Neuronal stem cell (in vitro differentiated cells): Measurements from ENCODE around the gene HMG20B.

Experiments used
- DNase-seq: peaks from one replicate; pipeline ENCODE4 v3.0.0-alpha.2; 2013; ENCODE audit warnings: low spot score
- H2AFZ ChIP-seq: one replicate; pipeline ENCODE4 v1.6.1; 2013; ENCODE audit warnings: mild to moderate bottlenecking, low read length, inconsistent platforms
- H2AK5ac ChIP-seq: 2 replicates; pipeline ENCODE4 v1.6.1; 2013; ENCODE audit warnings: low read depth, mild to moderate bottlenecking, inconsistent platforms, low read length, moderate library complexity, mixed read lengths
- H2BK120ac ChIP-seq: 2 replicates; pipeline ENCODE4 v1.6.1; 2013; ENCODE audit warnings: low read depth, mild to moderate bottlenecking, inconsistent platforms, low read length, moderate library complexity, mixed read lengths
- H2BK12ac ChIP-seq: one replicate; pipeline ENCODE4 v1.6.1; 2013; ENCODE audit warnings: low read length, inconsistent platforms
- H2BK15ac ChIP-seq: 2 replicates; pipeline ENCODE4 v1.6.1; 2013; ENCODE audit warnings: mild to moderate bottlenecking, low read length, inconsistent platforms, mixed read lengths
- H2BK5ac ChIP-seq: one replicate; pipeline ENCODE4 v1.6.1; 2013; ENCODE audit warnings: inconsistent platforms, mild to moderate bottlenecking, low read length, moderate library complexity
- H3K14ac ChIP-seq: one replicate; pipeline ENCODE4 v1.6.1; 2013; ENCODE audit warnings: low read length, inconsistent platforms
- H3K18ac ChIP-seq: 2 replicates; pipeline ENCODE4 v1.6.1; 2013; ENCODE audit warnings: low read length, inconsistent platforms
- H3K23ac ChIP-seq: 2 replicates; pipeline ENCODE4 v1.6.1; 2013; ENCODE audit warnings: low read depth, mild to moderate bottlenecking, mixed read lengths, low read length, inconsistent platforms; ENCODE audit not compliant: poor library complexity
- H3K27ac ChIP-seq: replicated peaks from 3 replicates; pipeline ENCODE4 v1.5.1; 2013; ENCODE audit warnings: low read length, inconsistent platforms
- H3K27me3 ChIP-seq, 3 experiments: 2 replicates each; pipeline ENCODE4 v1.6.1; 2013; ENCODE audit warnings: low read length in 3 of 3, mild to moderate bottlenecking in 2 of 3, inconsistent platforms in 1 of 3, low read depth in 1 of 3, mixed read lengths in 1 of 3, moderate library complexity in 1 of 3; ENCODE audit not compliant: control insufficient read depth in 3 of 3, insufficient read depth in 3 of 3
- H3K36me3 ChIP-seq, 2 donors: replicated peaks in 1 of 2; 2 replicates each; pipeline ENCODE4 v1.6.1; 2013; ENCODE audit warnings: low read length in 2 of 2; ENCODE audit not compliant: control insufficient read depth in 2 of 2, insufficient read depth in 2 of 2
- H3K4ac ChIP-seq: 2 replicates; pipeline ENCODE4 v1.6.1; 2013; ENCODE audit warnings: inconsistent platforms, mild to moderate bottlenecking, low read length, moderate library complexity
- H3K4me1 ChIP-seq, 2 donors: 1 replicate in 1 of 2; 2 replicates in 1 of 2; pipeline ENCODE4 v1.6.1; 2013; ENCODE audit warnings: low read length in 2 of 2, low read depth in 1 of 2; ENCODE audit not compliant: control insufficient read depth in 2 of 2, insufficient read depth in 1 of 2
- H3K4me2 ChIP-seq: one replicate; pipeline ENCODE4 v1.6.1; 2013; ENCODE audit warnings: mild to moderate bottlenecking, low read length, inconsistent platforms; ENCODE audit not compliant: insufficient read depth, poor library complexity, severe bottlenecking
- H3K4me3 ChIP-seq, 2 donors: 2 replicates each; pipeline ENCODE4 v1.5.1; 2013; ENCODE audit warnings: low read length in 2 of 2, mild to moderate bottlenecking in 2 of 2, inconsistent platforms in 1 of 2, moderate library complexity in 1 of 2
- H3K79me1 ChIP-seq: one replicate; pipeline ENCODE4 v1.6.1; 2013; ENCODE audit warnings: low read depth, mild to moderate bottlenecking, inconsistent platforms, low read length, moderate library complexity
- H3K9ac ChIP-seq: one replicate; pipeline ENCODE4 v1.6.1; 2013; ENCODE audit warnings: mild to moderate bottlenecking, low read depth, low read length, inconsistent platforms; ENCODE audit not compliant: poor library complexity
- H3K9me3 ChIP-seq, 2 donors: replicated peaks in 1 of 2; 2 replicates each; pipeline versions ENCODE3 to v1.6.1; 2013; ENCODE audit warnings: low read length in 2 of 2, mild to moderate bottlenecking in 2 of 2, inconsistent platforms in 1 of 2, low read depth in 1 of 2, mixed read lengths in 1 of 2, moderate library complexity in 1 of 2; ENCODE audit not compliant: control insufficient read depth in 2 of 2, insufficient read depth in 1 of 2
- H4K8ac ChIP-seq: one replicate; pipeline ENCODE4 v1.6.1; 2013; ENCODE audit warnings: low read depth, mild to moderate bottlenecking, inconsistent platforms, low read length, moderate library complexity
- H4K91ac ChIP-seq: one replicate; pipeline ENCODE4 v1.6.1; 2013; ENCODE audit warnings: low read length, low read depth, mild to moderate bottlenecking, inconsistent platforms; ENCODE audit not compliant: poor library complexity
- WGBS, 2 donors: extraction: QIAGEN DNeasy Blood & Tissue Kit; methylation state at CpG; one replicate each; pipeline ENCODE4 v1.1.7; 2013; ENCODE audit warnings: missing lambda C conversion rate in 2 of 2, mixed read lengths in 1 of 2; ENCODE audit not compliant: insufficient read length in 2 of 2, insufficient replicate concordance in 1 of 2; ENCODE audit errors: extremely low coverage in 2 of 2; 5-methylcytosine and 5-hydroxymethylcytosine counted together

HMG20B gene

GRCh38 chr19:3619631-3620012, 46.9 kb downstream of the HMG20B start:
- H3K14ac ChIP-seq: no peak overlapping the region
- H3K4ac ChIP-seq: no peak overlapping the region

DNA sequence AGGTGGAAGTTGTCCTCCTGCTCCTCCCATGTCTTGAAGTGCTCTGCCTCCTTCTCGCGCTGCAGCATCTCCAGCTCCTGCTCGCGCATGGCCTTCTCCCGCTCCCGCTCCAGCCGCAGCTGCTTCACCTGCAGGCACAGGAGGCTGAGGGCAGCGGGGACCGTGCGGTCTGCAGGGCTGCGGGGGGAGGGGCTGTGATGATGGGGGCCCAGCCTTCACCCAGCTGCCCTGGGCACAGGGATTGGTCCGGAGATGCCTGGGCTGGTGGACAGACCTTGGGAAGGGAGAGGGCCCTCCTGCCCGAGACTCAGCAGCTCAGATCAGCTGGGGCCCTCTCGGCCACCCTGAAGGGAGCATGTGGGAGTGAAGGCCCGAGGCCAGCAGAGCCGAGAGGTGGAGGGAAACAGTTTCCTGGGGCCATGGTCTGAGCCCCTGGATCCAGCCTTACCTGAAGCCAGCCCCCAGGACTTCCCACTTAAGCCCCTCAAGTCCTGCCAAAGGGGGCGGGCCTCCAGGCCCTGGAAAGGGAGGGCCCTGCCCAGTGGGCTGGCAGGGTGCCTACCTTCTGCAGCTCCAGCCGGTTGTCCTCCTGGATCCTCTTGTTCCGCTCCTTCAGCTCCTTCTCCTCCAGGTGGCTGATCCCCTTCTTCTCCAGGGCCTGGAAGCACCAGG, 47.5 kb downstream of the HMG20B start:
- no peaks in the 10 kb centered on the region for H3K4me1 ChIP-seq
- WGBS, 2 donors: no CpG with 5 or more reads among the region's 19 CpGs
- no peak overlapping the region for H4K91ac ChIP-seq
- no peak overlapping the region for H4K8ac ChIP-seq
- no peak overlapping the region for H3K14ac ChIP-seq
- H2BK120ac ChIP-seq: no peak overlapping the region
- H3K4ac ChIP-seq: no peak overlapping the region
- H2BK15ac ChIP-seq: no peak overlapping the region
- H2AFZ ChIP-seq: no peak overlapping the region
- H3K36me3 ChIP-seq: peaks cover 3 to 51% of the 10 kb centered on the region in 2 donors
- H3K27ac ChIP-seq: no peak overlapping the region
- no peaks in the 10 kb centered on the region for H3K27me3 ChIP-seq
- no peak overlapping the region for H3K23ac ChIP-seq
- H3K4me3 ChIP-seq: no peak overlapping the region
- H3K9ac ChIP-seq: no peak overlapping the region
- no peak for DNase-seq
- peaks cover 8% of the 10 kb centered on the region for H3K79me1 ChIP-seq
- H3K18ac ChIP-seq: no peak overlapping the region
- no peaks in the 10 kb centered on the region for H3K9me3 ChIP-seq
- no peak overlapping the region for H3K4me2 ChIP-seq
- no peak overlapping the region for H2BK5ac ChIP-seq
- no peak overlapping the region for H2BK12ac ChIP-seq
- H2AK5ac ChIP-seq: no peak overlapping the region

More at GRCh38 chr19:3619631-3620012, 46.9 kb downstream of the HMG20B start:
- H3K4me1 ChIP-seq: no peaks in the 10 kb centered on the region
- H4K8ac ChIP-seq: no peak overlapping the region
- H2AFZ ChIP-seq: no peak overlapping the region
- H3K4me2 ChIP-seq: no peak overlapping the region
- no peaks in the 10 kb centered on the region for H3K9me3 ChIP-seq
- no peak overlapping the region for H2BK5ac ChIP-seq
- no peak for DNase-seq
- H3K27ac ChIP-seq: no peak overlapping the region
- no peak overlapping the region for H2BK120ac ChIP-seq
- peaks cover 10% of the 10 kb centered on the region for H3K79me1 ChIP-seq
- H3K9ac ChIP-seq: peak overlapping the region; percentile 21
- no peak overlapping the region for H2BK15ac ChIP-seq
- H3K36me3 ChIP-seq: peaks cover 6 to 51% of the 10 kb centered on the region in 2 donors
- no peak overlapping the region for H2BK12ac ChIP-seq
- H2AK5ac ChIP-seq: no peak overlapping the region
- H3K23ac ChIP-seq: no peak overlapping the region
- no peak overlapping the region for H3K18ac ChIP-seq
- no CpG with 5 or more reads among the region's 17 CpGs for WGBS, 2 donors
- no peak overlapping the region for H3K4me3 ChIP-seq
- no peak overlapping the region for H4K91ac ChIP-seq
- H3K27me3 ChIP-seq: no peaks in the 10 kb centered on the region

- Histone ChIP-seq H3K23ac (no peak overlapping the region), H3K4me2 (no peak overlapping the region), H3K9me3 (no peaks in the 10 kb centered on the region), H3K4ac (no peak overlapping the region), H2BK15ac (no peak overlapping the region), H3K27me3 (no peaks in the 10 kb centered on the region), H2AFZ (no peak overlapping the region), H3K9ac (no peak overlapping the region), H4K8ac (no peak overlapping the region), H3K79me1 (peaks cover 14% of the 10 kb centered on the region), H2BK12ac (no peak overlapping the region), H2BK5ac (no peak overlapping the region), H3K18ac (no peak overlapping the region), H4K91ac (no peak overlapping the region), H3K4me3 (no peak overlapping the region), H3K36me3 (peaks cover 0 to 48% of the 10 kb centered on the region in 2 donors), H3K14ac (no peak overlapping the region), H2AK5ac (no peak overlapping the region), H3K27ac (no peak overlapping the region), H3K4me1 (peaks cover 2 to 5% of the 10 kb centered on the region in 2 donors), H2BK120ac (no peak overlapping the region)
- WGBS, 2 donors: no CpG with 5 or more reads among the region's 24 CpGs
- no peak for DNase-seq
Observed at GRCh38 chr19:3620817-3621547, 48.2 kb downstream of the HMG20B start.

- no peak overlapping the region for H4K91ac ChIP-seq
- no peak overlapping the region for H3K14ac ChIP-seq
- H2BK15ac ChIP-seq: no peak overlapping the region
- no peak overlapping the region for H3K4me3 ChIP-seq
- H2BK5ac ChIP-seq: no peak overlapping the region
- WGBS, 2 donors: no CpG with 5 or more reads among the region's 15 CpGs
- no peak overlapping the region for H3K27ac ChIP-seq
- no peak overlapping the region for H3K4ac ChIP-seq
- DNase-seq: no peak
- H2AFZ ChIP-seq: no peak overlapping the region
- no peaks in the 10 kb centered on the region for H3K27me3 ChIP-seq
- no peak overlapping the region for H3K23ac ChIP-seq
- H3K18ac ChIP-seq: no peak overlapping the region
- no peak overlapping the region for H3K9ac ChIP-seq
- no peak overlapping the region for H3K4me2 ChIP-seq
- H2BK12ac ChIP-seq: no peak overlapping the region
- no peak overlapping the region for H2BK120ac ChIP-seq
- peaks cover 2 to 6% of the 10 kb centered on the region in 2 donors for H3K4me1 ChIP-seq
- peaks cover 0 to 48% of the 10 kb centered on the region in 2 donors for H3K36me3 ChIP-seq
- H2AK5ac ChIP-seq: no peak overlapping the region
- H4K8ac ChIP-seq: no peak overlapping the region
- no peaks in the 10 kb centered on the region for H3K9me3 ChIP-seq
- H3K79me1 ChIP-seq: peaks cover 16% of the 10 kb centered on the region
Observed at GRCh38 chr19:3621689-3622088, 48.9 kb downstream of the HMG20B start.
